OCI-LY3 (cell line): ENCODE results near the gene CPLX3.

ENCODE experiments used
- H2AFZ ChIP-seq: fragments of 200-600, 300-600 bp; shearing (Covaris generic); 2 replicates; pipeline ENCODE4 v1.6.0; 2014; ENCODE audit warnings: antibody characterized with exemption, low read depth, low read length
- H3K27ac ChIP-seq: fragments of 200-600, 300-600 bp; sonication (generic); 2 replicates; pipeline ENCODE4 v1.5.1; 2014; ENCODE audit warnings: mild to moderate bottlenecking, low read length, moderate library complexity, mixed read lengths
- H3K27me3 ChIP-seq: fragments of 200-600, 300-600 bp; sonication (generic); 2 replicates; pipeline ENCODE4 v1.6.1; 2014; ENCODE audit warnings: low read depth, low read length, mixed read lengths
- H3K36me3 ChIP-seq: fragments of 200-600, 300-600 bp; sonication (generic); replicated peaks from 2 replicates; pipeline ENCODE3; 2014; ENCODE audit warnings: low read depth, low read length, mixed read lengths
- H3K4me1 ChIP-seq: fragments of 300-600, 200-600 bp; sonication (generic); 2 replicates; pipeline ENCODE4 v1.6.1; 2014; ENCODE audit warnings: low read length, mixed read lengths
- H3K4me2 ChIP-seq: fragments of 200-600, 300-600 bp; sonication (generic); 2 replicates; pipeline ENCODE4 v1.6.1; 2014; ENCODE audit warnings: low read length, mixed read lengths
- H3K4me3 ChIP-seq: fragments of 300-600, 200-600 bp; sonication (generic); 2 replicates; pipeline ENCODE4 v1.5.1; 2014; ENCODE audit warnings: antibody characterized with exemption, mild to moderate bottlenecking, low read length, moderate library complexity
- H3K79me2 ChIP-seq: fragments of 300-600, 200-600 bp; shearing (Covaris generic); 2 replicates; pipeline ENCODE4 v1.6.1; 2014; ENCODE audit warnings: mild to moderate bottlenecking, low read length, mixed read lengths
- H3K9ac ChIP-seq: fragments of 300-600, 200-600 bp; shearing (Covaris generic); 2 replicates; pipeline ENCODE4 v1.6.0; 2014; ENCODE audit warnings: mild to moderate bottlenecking, low read length, moderate library complexity
- H3K9me3 ChIP-seq: fragments of 200-600, 300-600 bp; shearing (Covaris generic); 2 replicates; pipeline ENCODE4 v1.6.1; 2014; ENCODE audit warnings: low read length, mixed read lengths; ENCODE audit not compliant: insufficient read depth
- H4K20me1 ChIP-seq: fragments of 200-600, 300-600 bp; sonication (generic); 2 replicates; pipeline ENCODE4 v1.6.1; 2016; ENCODE audit warnings: low read length, mixed read lengths; ENCODE audit not compliant: insufficient read depth
- CTCF ChIP-seq: fragments of 200-600, 300-600 bp; sonication (generic); IDR thresholded peaks from 2 replicates; pipeline ENCODE4 v1.5.1; 2014; ENCODE audit warnings: antibody characterized with exemption, low read length, low read depth
- EZH2phosphoT487 ChIP-seq: fragments of 200-600 bp; shearing (Covaris generic); IDR thresholded peaks from 2 replicates; pipeline ENCODE4 v1.6.1; 2018; ENCODE audit warnings: antibody characterized with exemption, mixed run types, low read depth

CPLX3 gene

GRCh38 chr15:74792227-74793016 is 34.0 kb upstream of the CPLX3 start:
- H3K4me2 ChIP-seq: peak overlapping the region; percentile 100
- H3K27ac ChIP-seq: peak overlapping the region; percentile 97
- H4K20me1 ChIP-seq: peaks cover 63% of the 10 kb centered on the region
- peaks cover 100% of the 10 kb centered on the region for H3K79me2 ChIP-seq
- no peak for TF ChIP-seq EZH2phosphoT487
- TF ChIP-seq CTCF: no peak
- H3K4me3 ChIP-seq: peak overlapping the region; percentile 93
- H3K9me3 ChIP-seq: no peaks in the 10 kb centered on the region; the same call in 1 of the 2 replicates
- no peaks in the 10 kb centered on the region for H3K27me3 ChIP-seq
- peaks cover 70% of the 10 kb centered on the region for H3K36me3 ChIP-seq
- peak overlapping the region; percentile 99 for H3K9ac ChIP-seq
- peaks cover 97% of the 10 kb centered on the region for H3K4me1 ChIP-seq
- H2AFZ ChIP-seq: no peak overlapping the region

GRCh38 chr15:74793135-74794028 is 33.0 kb upstream of the CPLX3 start:
- H3K36me3 ChIP-seq: peaks cover 75% of the 10 kb centered on the region
- peaks cover 72% of the 10 kb centered on the region for H4K20me1 ChIP-seq
- H3K27me3 ChIP-seq: no peaks in the 10 kb centered on the region
- H3K79me2 ChIP-seq: peaks cover 100% of the 10 kb centered on the region
- TF ChIP-seq EZH2phosphoT487 (no peak), CTCF (peak; percentile 58)
- no peaks in the 10 kb centered on the region; the same call in 1 of the 2 replicates for H3K9me3 ChIP-seq
- peak overlapping the region; percentile 97 for H3K27ac ChIP-seq
- peak overlapping the region; percentile 93 for H3K4me3 ChIP-seq
- no peak overlapping the region for H2AFZ ChIP-seq
- peak overlapping the region; percentile 100 for H3K4me2 ChIP-seq
- H3K9ac ChIP-seq: peak overlapping the region; percentile 99
- peaks cover 98% of the 10 kb centered on the region for H3K4me1 ChIP-seq

GRCh38 chr15:74794248-74794969 is 32.0 kb upstream of the CPLX3 start:
- H3K4me3 ChIP-seq: no peak overlapping the region
- H3K27me3 ChIP-seq: no peaks in the 10 kb centered on the region
- H2AFZ ChIP-seq: no peak overlapping the region
- peak overlapping the region; percentile 97 for H3K27ac ChIP-seq
- H4K20me1 ChIP-seq: peaks cover 83% of the 10 kb centered on the region
- H3K4me2 ChIP-seq: peak overlapping the region; percentile 30
- H3K9ac ChIP-seq: peak overlapping the region; percentile 7
- peaks cover 98% of the 10 kb centered on the region for H3K4me1 ChIP-seq
- TF ChIP-seq CTCF: no peak
- TF ChIP-seq EZH2phosphoT487: no peak
- peaks cover 100% of the 10 kb centered on the region for H3K79me2 ChIP-seq
- H3K9me3 ChIP-seq: no peaks in the 10 kb centered on the region
- peaks cover 78% of the 10 kb centered on the region for H3K36me3 ChIP-seq
